ENCODE data around the gene SLIT3.

The SLIT3 gene

DNA sequence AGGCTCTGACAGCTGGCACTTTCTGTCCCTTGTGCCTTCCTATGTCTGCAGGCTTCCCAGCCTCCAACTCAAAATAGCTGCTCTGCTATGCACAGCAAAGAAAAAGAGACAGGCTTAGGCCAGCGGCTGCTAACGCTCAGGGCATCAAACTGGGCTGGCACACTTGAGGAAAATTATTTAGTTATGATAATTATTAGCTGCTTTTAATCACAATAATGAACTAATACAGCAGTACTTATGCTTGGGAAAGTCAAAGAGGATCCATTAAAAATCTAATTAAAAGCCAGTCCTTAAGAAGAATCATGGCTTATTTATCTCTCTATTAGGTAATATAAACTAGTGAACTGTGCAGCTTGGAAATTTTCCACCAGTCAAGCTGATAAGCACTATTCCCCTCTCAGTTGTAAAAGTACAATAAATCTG, 233.2 kb downstream of the SLIT3 start:
- DNase-seq: no peak

GRCh38 chr5:169065400-169065799, 235.5 kb downstream of the SLIT3 start:
- DNase-seq: no peak

DNA sequence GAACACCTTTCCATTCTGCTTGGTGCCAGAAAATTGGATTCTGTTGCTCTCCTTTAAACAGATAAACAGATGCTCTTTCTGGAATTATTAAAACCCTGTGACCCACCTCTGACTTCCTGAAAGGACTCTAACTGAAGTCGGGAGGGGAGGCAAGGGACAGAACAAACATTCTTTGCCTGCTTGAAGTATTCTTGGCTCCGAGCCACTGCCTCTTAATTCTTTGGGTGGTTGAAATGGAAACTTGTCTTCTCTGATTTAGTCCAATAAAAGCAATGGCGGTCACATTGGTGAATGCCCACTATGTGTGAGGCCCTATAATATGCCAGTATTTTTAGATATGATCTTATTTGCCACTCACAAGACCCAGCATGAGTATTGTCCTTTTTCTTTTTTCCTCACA, 236.8 kb downstream of the SLIT3 start:
- DNase-seq: no peak

DNA sequence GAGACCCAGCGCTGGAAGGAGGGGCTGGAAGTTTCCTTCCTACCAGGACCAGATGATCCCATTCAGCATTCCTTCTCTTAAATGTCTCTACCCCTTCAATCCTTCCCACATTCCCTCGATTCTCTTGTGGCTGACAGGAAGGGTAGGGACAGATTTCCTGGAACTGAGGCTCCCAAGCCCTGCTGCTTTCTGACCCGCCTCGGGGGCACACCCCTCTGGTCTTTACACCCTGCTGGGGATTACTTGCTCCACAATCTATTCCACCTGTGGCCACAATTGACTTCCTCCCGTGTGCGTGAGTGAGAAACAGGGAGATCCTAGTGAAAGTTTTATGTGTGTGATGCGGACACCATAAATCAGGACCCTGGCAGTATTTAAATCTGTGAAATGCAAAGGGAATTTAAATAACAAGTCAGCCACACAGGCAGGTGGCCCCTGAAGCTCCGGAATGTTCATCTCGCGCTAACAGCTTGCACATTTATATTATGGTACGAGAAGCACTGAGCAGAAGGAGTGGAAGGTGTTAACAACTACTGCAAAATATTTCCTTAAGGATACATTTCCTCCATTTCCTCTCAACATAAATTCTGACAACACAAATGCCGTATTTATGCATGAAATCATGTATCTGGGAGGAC, 237.5 kb downstream of the SLIT3 start:
- no peak for DNase-seq

DNA sequence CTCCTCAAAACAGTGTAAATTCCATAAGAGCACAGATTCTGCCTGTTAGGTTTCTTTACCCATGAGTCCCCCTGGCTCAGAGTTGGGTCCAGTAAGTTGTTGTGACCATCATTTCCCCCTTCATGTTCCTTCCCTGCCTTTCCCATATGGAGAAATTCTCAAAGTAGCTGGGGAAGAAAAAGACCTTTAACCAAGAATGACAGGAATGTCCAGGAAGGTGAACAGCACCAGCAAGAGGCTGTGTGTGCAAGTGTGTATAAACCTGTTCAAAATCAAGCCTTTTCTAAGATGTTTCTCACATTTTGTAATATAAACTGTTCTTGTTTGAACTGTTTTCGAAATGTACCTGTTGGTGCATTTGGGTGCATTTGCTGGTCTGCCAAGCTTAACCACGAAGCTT, 238.2 kb downstream of the SLIT3 start:
- no peak for DNase-seq

- DNase-seq: no peak
These were observed 246.4 kb downstream of the SLIT3 start for GRCh38 chr5:169054506-169054905.

- DNase-seq: no peak
These were observed 248.7 kb downstream of the SLIT3 start for GRCh38 chr5:169052207-169052606.

DNA sequence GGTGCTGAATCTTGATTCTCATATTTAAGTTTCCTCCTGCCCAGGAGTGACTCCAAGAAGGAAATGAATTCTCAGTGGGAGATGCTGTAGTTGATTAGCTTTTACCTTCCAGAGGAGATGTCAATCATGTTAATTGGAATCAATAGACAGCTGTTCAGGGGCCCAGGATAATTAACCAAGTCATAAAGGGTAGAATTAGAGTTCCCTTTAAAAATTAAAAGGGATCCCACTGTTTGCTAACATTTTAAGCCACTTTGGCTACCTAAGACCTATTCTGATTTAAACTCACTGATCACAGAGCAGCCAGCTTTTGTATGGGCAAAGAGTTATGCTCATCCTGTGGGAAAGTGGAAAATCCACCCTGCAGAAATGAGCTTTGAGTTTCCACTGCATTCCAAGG, 249.6 kb downstream of the SLIT3 start:
- DNase-seq: no peak

GRCh38 chr5:169050636-169051035, 250.3 kb downstream of the SLIT3 start:
- no peak for DNase-seq

DNA sequence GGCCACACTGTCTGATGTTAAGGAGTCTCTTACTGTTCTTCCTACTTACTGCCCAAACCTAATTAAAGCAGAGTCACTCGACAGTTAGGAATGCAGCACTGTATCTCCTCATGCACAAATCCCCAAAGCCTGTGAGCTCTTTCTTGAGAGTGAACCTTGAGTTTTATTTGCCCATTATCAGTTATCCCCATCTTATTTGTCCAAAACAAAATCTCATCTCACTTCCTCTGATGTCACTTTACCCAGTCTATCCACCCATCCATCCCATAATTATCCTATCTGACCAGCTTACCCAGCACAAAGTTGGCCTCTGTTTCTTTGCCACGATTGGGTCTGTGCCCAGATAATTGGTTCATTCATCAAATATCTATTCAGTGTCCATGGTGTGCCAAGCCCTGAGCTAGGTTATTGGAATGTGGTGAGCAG, 250.8 kb downstream of the SLIT3 start:
- DNase-seq: no peak

GRCh38 chr5:169049712-169050111, 251.2 kb downstream of the SLIT3 start:
- DNase-seq: no peak

- DNase-seq: no peak
These were observed 252.5 kb downstream of the SLIT3 start for GRCh38 chr5:169048181-169049125.

- DNase-seq: no peak
These were observed 256.0 kb downstream of the SLIT3 start for GRCh38 chr5:169044962-169045361.

DNA sequence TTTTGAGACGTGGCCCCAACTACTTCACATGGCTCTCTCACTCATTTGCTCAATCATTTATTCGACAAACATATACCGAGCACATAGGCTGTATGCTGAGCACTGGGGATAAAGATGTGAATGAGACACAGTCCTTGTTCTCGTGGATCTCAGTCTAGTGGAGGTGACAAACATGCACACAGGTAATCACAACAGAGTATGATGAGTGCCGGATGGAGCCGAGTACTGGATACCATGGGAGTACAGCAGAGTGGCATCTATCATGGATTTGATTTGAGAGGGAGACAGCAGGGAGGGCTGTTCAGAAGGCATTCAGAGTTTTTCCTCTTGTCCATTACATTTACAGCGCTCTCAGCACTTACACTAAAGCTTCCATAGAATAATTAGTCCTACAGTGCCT, 259.8 kb downstream of the SLIT3 start:
- no peak for DNase-seq

DNA sequence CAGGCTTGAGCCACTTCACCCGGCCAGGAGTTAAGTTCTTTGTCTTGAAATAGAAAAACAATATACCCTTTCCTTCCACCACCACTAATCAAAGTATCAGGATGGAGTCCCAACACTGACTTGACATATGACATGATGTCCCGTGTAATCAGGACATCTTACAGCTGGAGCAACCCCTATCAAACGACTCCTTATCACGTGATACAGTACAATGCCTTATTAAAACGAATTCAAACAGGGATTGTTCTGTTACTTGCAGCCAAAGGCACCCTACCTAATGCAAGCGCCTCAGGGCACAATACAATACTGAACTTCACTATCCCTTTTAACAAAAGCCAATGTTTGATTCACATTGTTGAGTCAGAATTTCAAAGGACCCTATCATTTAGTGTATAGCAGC, 261.3 kb downstream of the SLIT3 start:
- no peak for DNase-seq

DNA sequence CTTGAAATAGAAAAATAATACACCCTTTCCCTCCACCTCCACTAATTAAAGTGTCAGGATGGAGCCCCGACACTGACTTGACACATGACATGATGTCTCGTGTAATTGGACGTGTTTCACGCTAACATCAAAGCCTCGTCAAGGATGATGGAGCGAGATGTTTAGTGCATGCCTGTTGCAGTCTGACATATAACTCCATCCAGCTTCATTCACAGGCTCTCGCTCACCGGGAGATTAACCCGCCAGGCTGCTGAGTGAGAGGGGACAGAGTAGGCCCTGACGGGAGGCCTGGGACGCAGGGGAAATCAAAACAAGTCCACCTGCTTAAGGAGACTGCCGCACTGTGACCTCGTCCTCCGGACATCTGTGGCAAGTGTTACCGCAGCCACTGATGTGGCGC, 263.5 kb downstream of the SLIT3 start:
- no peak for DNase-seq

DNA sequence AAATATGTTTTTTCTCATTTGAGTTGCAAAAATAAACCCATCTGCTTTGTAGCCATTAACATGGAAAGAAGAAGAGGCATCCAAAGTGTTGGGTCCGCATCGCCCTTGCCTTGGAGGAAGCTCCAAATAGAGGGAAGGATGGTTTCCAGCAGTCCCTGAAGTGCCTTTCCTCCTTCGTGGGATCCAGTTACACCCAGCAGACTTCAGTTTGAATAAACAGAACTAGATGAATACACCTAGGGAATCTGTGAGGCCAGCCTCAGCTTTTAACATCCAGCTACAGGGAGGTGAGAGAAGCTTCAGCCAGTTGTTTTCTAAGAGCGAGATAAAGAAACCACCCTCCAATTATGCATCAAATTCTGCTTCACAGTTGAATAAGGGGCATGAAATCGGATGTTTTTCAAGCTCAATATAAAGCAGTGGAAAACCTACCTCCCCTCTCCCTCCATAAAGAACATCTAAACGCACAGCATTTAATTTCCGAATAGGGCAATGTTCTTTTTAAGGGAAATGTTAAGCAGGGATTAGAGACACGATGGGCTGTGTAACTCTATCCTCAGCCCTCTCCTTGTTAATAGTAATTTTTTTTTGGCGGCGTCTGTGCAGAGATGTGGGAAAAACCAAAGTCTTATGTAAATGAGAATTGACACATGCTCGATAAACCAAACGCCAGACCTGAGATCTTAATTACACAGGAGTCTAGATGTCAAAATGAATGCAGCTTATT, 264.7 kb downstream of the SLIT3 start:
- DNase-seq: peak; percentile 22

GRCh38 chr5:169029661-169030274, 271.2 kb downstream of the SLIT3 start:
- no peak for DNase-seq

GRCh38 chr5:169029037-169029436, 271.9 kb downstream of the SLIT3 start:
- no peak for DNase-seq

DNA sequence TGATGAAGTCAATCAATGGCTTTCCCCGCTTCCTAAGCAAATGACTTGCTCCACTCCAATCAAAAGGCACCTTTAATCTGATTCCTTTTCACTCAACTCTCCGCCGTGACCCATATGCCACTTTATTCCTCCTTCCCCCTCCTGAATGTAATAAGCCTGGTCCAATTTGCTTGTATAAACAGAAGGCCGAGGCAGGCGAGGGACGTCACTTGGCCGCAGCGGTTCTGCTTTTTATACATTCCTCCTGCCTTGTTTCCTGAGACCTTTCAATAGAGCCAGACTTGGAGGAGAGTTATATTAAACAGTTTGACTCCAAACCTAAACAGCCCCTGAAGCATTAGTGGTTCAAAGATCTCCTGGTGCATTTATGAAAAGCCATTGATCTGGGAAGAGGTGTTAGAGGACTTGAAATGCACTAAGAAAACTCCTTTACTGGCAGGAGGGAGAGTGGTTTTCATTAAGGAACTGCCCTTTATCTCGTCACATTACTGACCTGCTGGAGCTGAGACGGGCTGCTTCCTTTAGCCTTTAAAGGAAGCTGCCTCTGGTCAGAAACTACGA, 273.4 kb downstream of the SLIT3 start:
- no peak for DNase-seq

DNA sequence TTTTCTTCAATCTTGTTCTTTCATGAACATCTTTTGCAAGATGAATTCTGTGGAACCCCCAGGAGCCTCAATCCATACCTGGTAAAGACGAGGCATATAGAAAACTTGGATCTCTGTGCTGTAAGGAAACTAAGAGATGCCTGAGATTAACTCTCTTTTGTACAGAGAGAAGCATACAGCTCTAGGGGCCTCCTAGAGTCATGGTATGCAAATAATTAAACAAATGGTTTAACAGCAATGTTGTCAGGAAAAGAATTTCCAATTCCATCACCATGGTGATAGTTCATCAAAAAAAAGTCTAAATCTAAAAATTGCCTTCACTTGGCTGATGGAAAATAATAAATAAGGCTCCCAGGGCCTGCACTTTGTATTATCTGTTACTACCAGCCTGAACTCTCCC, 275.4 kb downstream of the SLIT3 start:
- DNase-seq: no peak

- DNase-seq: no peak
These were observed 276.5 kb downstream of the SLIT3 start for GRCh38 chr5:169024421-169024820.

DNA sequence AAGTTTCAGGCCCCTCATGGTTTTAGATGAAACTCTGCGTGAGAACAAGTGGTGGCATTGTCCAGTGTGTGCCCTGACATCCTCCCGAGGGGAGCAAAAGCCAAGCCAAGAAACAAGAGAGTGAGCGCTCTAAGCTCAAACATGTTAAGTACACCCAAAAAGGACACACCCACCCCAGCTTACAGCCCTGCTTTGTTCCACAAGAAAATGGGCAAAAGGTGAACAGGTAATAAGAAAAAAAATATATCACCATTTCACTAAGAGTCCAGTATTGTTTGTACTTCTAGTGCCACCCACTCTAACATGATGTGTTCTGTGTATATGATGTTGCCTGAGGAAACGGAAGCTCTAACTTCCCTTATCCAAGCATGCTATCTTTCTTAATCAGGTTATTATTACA, 278.2 kb downstream of the SLIT3 start:
- DNase-seq: no peak

Data from NCI-H2171 (cell line).